GM12865 (cell line): Measurements from ENCODE around the gene PRG3.

Source experiments
- DNase-seq: peaks from one replicate; pipeline ENCODE4 v3.0.0; 2010; ENCODE audit warnings: low read depth
- H3K4me3 ChIP-seq: 2 replicates; pipeline ENCODE4 v1.5.1; 2011; ENCODE audit warnings: mild to moderate bottlenecking, low read depth, low read length, control low read depth
- TF ChIP-seq, protein P1 (sequence below): IDR thresholded peaks from 2 replicates; pipeline ENCODE4 v1.5.1; 2011; ENCODE audit warnings: low read length, control low read depth, low read depth, inconsistent platforms; ENCODE audit not compliant: insufficient read depth; ENCODE audit errors: missing control alignments

The PRG3 gene

DNA sequence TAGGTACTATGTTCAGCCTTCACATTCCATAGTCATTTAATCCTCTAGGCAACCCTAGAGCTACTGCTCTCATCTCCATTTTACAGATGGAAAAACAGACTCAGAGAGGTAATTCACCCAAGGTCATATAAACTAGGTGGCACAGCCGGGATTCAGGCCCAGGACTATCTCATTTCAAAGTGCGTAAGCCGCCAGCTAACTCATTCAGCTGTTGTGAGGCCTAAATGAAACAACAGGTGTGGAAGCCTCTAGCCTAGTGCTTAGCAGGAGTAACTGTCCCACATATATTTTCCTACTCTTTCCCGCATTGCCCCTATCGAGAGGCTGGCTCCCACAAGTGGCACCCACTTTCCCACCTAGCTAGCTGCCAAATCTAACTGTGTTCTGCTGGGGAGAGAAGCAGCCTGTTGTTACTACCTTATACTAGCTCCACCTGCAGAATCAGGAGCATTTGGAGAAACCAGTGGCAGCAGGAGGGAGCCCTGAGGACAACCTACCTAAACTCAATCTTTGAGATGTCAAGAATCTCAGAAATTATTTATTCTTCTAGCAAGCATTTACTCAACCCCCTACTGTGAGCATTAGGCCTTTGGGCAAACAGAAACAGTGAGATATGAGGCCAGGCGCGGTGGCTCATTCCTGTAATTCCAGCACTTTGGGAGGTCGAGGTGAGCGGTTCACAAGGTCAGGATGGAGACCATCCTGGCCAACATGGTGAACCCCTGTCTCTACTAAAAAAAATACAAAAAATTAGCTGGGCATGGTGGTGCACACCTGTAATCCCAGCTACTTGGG lies 20.9 kb downstream of the PRG3 start:
- DNase-seq = no peak
- TF ChIP-seq, protein P1, sequence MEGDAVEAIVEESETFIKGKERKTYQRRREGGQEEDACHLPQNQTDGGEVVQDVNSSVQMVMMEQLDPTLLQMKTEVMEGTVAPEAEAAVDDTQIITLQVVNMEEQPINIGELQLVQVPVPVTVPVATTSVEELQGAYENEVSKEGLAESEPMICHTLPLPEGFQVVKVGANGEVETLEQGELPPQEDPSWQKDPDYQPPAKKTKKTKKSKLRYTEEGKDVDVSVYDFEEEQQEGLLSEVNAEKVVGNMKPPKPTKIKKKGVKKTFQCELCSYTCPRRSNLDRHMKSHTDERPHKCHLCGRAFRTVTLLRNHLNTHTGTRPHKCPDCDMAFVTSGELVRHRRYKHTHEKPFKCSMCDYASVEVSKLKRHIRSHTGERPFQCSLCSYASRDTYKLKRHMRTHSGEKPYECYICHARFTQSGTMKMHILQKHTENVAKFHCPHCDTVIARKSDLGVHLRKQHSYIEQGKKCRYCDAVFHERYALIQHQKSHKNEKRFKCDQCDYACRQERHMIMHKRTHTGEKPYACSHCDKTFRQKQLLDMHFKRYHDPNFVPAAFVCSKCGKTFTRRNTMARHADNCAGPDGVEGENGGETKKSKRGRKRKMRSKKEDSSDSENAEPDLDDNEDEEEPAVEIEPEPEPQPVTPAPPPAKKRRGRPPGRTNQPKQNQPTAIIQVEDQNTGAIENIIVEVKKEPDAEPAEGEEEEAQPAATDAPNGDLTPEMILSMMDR = no peak
- H3K4me3 ChIP-seq = no peak overlapping the region

DNA sequence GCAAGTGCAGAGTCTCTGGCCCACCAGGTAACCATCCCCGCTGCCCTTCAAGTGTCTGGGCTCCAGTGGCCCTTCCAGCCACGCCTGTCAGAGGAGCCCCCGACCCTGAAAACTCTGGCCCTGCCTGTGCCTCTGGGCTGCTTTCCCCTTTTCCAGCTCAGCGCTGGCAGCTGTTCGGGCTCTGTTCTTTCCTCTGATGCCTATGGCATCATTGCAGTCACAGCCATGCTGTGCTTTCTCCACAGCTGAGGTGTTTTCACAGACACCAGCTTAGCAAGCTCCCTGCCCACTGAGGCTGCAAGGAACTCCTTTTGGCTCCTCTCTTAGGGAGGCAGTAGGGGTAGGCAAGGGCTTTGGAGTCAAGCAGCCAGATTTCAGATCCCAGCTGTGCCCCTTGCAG lies 21.6 kb downstream of the PRG3 start:
- TF ChIP-seq, protein P1 = no peak

DNA sequence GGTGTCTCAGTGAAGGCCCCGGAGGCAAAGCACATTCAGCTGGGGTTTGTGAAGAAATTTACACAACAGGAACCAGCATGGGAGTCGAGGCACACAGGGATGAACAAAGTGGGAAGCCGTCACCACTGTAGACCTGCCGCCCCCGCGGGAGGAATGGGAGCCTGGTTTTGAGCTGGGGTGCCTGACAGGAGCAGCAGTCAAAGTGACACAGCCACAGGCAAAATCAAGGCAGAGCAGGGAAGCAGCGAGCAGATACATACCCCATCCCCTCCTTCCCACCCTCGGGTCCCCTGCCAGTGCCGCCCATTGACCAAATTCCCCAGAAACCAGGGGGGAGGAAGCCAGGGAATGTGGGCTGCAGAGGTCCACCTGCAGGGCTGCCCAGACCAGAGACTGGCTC lies 22.0 kb downstream of the PRG3 start:
- no peak overlapping the region for H3K4me3 ChIP-seq
- TF ChIP-seq, protein P1 = no peak
- DNase-seq = no peak

More for the DNA sequence above, 21.6 kb downstream of the PRG3 start:
- no peak overlapping the region for H3K4me3 ChIP-seq
- no peak for DNase-seq

DNA sequence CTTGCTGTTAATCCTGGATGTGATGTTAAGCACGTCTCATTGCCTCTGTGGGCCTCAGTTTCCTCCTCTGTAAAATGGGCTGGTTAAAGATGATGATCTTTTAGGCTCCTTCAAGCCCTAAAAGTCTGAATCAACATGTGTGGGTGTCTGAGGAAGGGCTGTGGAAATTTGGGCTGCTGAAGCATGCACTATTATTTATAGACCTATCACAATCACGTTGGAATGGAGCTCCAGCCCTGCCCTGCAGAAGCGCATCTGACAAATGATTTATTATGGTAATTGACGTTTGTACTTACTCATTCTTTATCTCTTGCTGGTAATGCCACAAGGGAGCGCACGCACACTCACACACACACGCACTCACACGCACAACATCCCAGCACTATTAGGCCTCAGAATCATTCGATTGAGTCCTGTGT lies 22.4 kb downstream of the PRG3 start:
- no peak overlapping the region for H3K4me3 ChIP-seq
- no peak for DNase-seq
- TF ChIP-seq, protein P1 = no peak

DNA sequence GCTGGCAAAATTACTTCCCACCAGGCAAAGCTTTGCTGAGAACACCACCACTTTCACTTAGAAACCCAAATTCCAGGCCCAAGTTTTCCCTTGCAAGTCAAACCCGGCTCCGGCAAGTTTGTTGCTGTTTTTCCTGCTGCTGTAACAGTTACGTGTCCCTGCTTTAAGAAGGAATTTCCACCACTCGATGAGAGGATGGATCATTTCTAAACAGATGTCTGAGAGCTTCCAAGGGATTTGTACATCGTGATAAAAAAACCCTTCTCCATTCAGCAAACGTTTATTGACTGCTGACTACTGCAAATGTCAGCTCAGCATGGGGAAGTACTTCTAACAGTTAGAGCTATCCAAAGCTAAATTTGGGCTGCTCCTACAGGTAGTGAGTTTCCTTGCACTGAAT lies 23.1 kb downstream of the PRG3 start:
- DNase-seq = no peak
- TF ChIP-seq, protein P1 = no peak
- H3K4me3 ChIP-seq = no peak overlapping the region

DNA sequence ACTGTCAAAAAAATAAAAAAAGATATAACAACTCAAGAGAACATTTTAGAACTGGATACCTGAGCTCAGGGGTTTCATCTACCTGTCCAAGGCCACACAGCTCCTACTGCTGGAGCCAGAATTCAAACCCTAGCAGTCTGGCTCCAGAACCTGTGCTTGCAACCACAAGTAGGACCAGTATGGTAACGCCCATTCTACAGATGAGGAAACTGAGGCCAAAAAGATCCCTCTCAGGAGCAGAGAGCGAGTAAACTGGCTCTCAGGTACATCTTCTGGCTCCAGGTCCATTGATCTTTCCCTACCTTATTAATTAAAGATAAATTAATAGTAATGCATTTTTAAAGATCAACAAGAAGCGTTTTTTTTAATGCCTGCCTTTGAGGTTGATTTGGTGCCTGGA lies 23.6 kb downstream of the PRG3 start:
- no peak overlapping the region for H3K4me3 ChIP-seq
- TF ChIP-seq, protein P1 = no peak
- no peak for DNase-seq

DNA sequence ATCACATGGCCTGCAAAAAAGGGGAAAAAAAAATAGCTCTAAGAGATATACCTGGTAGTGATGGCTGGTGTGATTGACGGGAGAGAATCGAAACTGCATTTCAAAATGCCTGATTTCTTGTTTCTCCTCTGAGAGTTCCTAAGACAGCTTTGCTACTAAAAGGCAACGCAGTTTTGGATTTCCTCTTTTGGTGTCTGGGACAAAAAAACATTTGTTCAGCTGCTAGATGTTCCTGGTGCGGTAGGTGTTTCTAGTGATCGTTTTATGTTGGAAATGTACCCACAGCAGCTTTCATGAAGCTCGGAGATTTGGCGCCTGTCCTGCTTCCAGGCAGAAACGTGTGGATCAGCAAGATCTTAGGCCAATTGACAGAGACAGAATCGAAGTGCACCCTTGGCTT lies 24.7 kb downstream of the PRG3 start:
- H3K4me3 ChIP-seq = no peak overlapping the region
- TF ChIP-seq, protein P1 = no peak
- DNase-seq = no peak
